Hematopoietic multipotent progenitor cell treated with erythropoietin and hydrocortisone succinate and interleukin-3 and kit ligand, for 17 days (in vitro differentiated cells): Measurements from ENCODE around the gene GABRG1.
A peak's percentile ranks its signal among the peaks of the same experiment; 100 is the strongest.

Experiments used
- DNase-seq: peaks from one replicate; pipeline ENCODE4 v3.0.0-alpha.2; 2015; ENCODE audit warnings: low spot score

Gene GABRG1

DNA sequence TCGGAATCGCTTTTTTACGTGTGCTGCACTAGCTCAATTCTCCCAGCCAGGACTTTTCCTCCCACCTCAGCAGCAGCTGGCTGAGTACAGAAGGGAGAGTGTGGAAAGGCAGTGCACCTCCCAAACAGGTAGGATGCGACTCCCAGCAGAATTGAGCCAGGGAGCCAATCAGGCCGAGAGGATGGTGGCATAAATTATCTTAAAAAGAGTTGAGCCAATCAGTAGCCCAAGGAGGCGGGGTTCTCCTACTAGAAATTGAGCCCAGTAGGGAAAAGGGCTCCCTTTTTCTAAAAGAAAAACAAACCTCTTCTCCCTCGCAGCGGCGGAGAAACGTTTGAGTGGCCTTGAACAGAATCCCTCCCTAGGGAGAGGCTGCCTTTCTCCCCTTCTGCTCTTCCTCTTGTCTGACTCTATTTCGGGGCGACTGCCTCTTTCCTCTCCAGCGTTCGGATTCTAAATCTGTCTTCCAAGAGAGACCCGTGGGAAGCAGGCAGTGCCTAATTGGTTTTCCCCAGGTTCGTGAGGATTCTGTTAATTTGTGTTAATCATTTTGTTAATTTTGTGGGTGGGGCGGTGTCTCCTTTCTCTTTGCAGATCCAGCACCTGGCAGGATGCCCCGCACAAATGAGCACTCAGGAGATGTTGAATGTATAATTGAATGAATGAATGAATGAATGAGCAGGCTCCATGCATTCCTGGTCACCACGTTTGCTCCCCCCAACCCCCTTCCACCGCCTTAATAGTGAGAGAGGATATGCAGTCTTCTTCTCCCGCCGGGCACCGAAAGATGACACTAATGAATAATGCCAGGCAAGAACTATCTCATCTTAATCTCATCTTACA, at the start of gene GABRG1:
TSS of gene GABRG1 (minus strand) at position 142 of the 843 bp plus-strand sequence. CDS start at position 1, 141 bp downstream.
- no peak for DNase-seq

DNA sequence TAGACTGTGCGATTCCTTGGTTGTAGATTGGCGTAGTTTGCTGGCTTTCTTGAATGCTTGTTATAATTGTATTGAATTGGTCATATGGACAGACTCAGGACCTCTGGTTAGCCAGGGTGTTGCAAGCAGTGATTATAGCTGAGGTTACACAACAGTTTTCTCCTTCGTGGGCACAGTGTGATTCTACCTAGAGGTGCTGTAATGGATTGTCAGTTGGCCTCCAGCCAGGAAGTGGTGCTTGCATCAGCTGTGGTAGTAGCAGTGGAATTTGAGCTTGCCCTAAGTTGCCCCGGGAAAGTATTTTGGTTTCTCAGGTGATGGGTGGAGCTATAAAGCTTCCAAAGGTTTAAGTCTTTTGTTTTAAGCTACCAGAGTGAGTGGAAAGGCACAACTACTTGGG, 23.1 kb upstream of the GABRG1 start:
- DNase-seq: no peak

DNA sequence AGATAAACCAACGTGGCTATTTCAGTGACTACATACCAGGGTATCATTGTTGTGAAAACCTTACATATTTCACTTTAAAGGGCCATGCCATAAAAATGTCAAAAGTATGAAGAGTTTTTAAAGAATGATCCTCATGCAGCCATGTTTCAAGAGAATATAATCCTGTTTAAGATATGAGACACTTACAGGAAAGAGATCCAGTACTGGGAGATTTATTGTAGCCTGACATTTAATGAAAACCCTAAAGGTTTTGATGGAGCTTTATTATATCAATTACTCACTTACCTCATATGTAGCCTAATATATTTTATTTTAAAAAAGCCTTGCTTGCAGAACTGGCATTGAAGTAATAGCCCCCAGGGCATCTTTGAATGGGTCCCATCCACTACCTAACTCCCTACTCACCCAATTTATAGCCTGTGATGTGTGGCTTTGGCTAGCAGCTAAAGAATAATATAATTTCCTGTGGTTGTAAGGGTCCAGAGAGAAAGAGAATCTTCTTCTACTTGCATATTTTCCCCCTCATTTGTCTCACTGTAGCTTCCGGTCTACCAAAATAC, 7.7 kb upstream of the GABRG1 start:
- DNase-seq: no peak

DNA sequence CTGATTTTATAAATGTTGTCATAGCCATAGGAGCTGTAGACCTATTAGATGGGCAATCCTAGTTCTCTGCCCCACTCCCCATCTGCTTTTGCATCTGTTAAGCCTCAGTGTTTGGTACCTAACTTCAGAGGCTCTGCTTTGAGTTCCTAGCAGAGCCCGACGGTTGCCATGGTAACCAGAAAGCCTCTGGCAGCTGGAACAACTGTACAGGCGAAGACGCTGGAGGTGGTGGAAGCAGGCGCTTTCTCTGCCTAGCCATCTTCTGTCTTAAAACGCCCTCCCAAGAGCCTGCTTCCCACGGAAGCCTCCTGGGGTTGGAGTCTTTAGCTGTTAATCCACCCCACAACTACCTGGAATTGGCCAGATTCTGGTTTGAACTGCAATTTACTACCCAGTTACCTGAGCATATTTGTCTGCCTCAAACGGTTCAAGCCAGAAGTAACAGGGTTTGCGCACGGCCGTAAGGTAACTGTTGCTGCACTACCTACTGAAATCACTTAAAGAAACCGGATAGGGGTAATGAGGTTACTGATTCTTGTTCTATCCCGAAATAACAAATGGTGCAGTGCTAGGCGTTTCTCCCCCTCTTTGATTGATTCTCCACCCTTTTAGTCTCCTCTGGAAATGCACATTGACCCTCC, 1.0 kb upstream of the GABRG1 start:
- DNase-seq: no peak

DNA sequence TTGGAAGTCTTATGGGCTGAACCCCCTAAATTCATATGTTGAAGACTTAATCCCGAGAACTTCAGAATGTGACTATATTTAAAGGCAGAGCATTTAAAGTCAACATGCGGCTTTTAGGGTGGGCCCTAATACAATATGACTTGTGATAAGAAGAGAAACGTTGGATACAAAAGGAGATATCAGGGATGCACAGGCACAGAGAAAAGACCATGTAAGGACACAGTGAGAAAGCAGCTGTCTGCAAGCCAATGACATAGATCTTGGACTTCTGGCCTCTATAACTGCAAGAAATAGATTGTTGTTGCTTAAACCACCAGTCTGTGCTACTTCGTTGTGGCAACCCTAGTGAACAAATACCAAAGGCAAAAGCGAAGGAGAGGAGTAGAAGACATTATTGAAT, 42.2 kb downstream of the GABRG1 start:
- peak; percentile 4 for DNase-seq

DNA sequence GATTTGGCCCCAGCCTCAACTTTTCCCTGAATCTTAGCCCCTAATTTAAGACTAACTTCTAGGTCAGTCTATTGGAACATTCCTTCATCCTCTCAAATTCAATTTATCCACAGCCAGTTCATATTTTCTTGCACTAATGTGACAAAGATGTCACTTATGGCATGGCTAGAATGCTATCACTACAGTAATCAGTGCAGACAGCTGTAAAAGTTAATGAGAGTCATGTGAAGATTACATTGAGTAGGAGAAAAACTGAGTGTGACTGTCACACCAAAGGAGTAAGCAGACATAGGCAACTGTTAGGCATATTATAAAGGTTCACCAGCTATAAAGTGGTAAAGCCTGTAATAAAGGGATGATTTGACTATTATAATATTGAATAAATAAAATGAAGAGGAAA, 42.6 kb downstream of the GABRG1 start:
- DNase-seq: no peak

DNA sequence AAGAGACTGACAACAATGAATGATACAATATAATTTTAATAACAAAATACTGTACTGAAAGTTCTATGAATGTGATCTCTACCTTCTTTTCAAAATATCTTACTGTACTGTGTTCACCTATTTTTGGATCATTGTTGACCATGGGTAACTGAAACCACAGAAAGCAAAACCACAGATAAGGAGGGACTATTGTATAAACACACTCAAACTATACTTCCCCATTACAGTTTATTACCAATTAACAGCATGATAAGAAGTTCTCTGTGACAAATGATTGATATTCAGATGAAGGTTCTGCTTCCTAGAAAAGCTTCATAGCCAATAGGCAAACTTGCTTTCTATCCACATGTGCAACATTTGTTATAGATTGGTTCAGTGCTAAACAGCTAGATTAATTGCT, 50.1 kb downstream of the GABRG1 start:
- no peak for DNase-seq

DNA sequence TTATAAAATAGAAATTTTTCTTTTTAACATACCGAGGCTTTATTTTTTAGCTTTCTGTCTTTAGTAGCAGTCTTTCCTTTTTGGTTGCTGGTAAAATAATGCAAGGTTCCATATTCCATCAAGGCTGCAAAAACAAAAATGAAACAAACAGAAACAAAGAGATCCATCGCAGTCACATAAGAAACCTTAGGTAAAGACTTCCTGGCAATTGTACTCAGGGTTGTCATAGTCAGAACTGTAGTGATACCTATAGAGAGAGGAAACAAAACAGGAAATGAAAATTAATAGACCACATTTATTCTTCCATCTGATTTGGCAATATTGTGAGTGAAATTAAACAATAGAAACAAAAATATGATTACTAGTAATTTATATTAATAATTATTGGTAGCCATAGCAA, 72.5 kb downstream of the GABRG1 start:
- DNase-seq: no peak

DNA sequence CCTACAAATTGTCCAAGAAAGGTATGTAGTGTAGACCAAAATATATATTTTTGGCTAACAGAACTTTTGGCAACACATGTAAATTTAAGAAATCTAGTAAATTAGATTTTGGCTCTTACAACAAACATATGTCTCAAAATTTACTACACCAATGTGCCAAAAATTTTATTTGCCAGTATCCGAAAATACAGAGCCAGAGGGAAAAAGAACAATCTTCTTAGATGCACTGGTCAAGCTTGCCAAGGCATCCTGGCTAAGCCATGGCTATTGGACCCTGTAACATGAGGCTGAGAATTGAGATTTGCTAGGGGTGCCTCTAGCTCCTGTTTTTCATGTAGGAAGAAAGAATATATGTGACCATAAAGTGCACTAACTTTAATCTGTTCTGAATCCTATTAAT, 91.8 kb downstream of the GABRG1 start:
- no peak for DNase-seq

DNA sequence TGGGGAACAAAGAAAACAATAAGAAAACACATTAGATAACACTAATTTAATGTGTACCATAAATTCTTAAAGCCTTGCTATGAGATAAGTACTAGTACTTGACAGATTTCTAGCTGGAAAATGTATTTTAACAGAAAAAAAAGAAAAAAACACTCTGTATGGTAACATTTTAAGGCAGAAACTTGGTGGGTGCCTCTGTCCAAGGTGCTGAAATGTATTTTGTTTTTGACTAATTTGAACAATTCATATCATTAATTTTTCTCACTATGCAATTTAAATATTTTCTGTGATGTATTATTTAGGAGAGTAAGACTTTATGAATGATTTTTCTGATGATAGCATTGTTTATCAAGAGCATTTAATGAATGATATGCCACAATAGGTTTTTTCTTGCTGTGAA, 107.5 kb downstream of the GABRG1 start:
- no peak for DNase-seq

DNA sequence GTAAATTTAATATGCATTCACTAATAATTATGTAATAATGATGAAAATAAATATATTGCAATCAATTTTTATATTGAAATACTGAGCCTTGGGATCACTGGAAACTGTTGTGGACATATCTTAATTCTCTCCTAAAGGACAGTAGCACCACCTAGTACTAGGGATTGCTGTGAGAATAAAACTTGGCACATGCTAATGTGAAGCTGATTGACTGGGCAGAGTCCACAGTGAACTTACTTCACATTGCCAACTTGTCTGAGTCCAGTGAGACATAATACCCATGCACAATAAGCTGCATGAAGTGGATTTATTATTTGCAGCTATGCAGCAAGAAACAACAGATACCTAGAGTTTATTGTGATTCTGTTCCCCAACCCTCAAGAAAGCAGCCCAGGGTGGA, 131.1 kb downstream of the GABRG1 start:
- no peak for DNase-seq

DNA sequence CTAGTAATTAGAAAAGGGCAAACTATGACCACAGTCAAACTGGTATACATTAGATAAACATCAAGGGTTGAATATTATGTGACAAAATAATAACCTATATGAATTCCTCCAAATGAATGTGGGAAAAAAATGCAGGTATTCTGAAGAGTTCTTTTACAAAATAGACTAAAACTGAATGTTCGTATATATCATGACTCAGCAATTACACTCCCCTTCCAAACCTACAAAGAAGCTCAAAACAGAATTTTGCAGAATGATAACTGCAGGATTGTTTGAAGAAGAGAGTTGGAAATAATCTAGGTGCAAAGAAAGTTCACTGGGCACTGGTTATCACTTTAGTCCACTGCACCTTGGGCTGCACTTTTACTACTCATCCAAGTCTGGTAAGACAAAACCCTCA, 134.1 kb downstream of the GABRG1 start:
- DNase-seq: no peak

DNA sequence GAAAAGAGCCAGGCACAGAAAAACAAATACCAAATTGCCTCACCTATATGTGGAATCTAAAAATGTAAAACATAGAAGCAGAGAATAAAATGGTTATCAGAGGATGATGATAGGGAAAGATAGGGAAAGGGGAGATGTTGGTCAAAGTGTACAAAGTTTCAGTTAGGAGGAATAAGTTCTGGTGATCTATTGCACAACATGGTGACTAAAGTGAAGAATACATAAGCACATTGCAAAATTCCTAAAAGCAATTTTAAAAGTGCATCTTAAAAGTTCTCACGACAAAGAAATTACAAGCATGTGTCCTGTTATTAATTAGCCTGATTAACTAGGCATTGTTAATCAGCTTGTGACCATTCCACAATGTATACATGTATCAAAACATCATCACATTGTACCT, 136.0 kb downstream of the GABRG1 start:
- no peak for DNase-seq
